ENCODE measurements around the gene CFB.

DNA sequence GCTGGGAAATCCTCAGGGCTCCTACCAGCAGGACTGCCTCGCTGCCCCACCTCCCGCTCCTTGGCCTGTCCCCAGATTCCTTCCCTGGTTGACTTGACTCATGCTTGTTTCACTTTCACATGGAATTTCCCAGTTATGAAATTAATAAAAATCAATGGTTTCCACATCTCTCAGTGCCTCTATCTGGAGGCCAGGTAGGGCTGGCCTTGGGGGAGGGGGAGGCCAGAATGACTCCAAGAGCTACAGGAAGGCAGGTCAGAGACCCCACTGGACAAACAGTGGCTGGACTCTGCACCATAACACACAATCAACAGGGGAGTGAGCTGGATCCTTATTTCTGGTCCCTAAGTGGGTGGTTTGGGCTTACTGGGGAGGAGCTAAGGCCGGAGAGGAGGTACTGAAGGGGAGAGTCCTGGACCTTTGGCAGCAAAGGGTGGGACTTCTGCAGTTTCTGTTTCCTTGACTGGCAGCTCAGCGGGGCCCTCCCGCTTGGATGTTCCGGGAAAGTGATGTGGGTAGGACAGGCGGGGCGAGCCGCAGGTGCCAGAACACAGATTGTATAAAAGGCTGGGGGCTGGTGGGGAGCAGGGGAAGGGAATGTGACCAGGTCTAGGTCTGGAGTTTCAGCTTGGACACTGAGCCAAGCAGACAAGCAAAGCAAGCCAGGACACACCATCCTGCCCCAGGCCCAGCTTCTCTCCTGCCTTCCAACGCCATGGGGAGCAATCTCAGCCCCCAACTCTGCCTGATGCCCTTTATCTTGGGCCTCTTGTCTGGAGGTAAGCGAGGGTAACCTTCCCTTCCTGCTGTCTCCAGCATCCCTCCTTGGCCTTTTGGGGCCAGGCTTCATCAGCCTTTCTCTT, at the start of gene CFB:
- no peak for TF ChIP-seq CTCF (IDR thresholded peaks at IDR 0.05)
- TF ChIP-seq POLR2A (IDR thresholded peaks at IDR 0.05), result no peak
- peak; percentile 55 to 81 (median 58) for TF ChIP-seq POLR2AphosphoS5 (IDR thresholded peaks at IDR 0.05)
